Fibroblast of pulmonary artery (primary cell): ENCODE measurements around the gene ADPRM.

Experiments used
- DNase-seq: peaks from one replicate; pipeline ENCODE4 v3.0.0-alpha.2; 2010; ENCODE audit warnings: low read depth
- H3K4me3 ChIP-seq: replicated peaks from 2 replicates; pipeline ENCODE4 v1.5.1; 2011; ENCODE audit warnings: low read depth, mild to moderate bottlenecking, control low read depth, low read length, moderate library complexity
- CTCF ChIP-seq: IDR thresholded peaks from 2 replicates; pipeline ENCODE4 v1.5.1; 2011; ENCODE audit warnings: mild to moderate bottlenecking, control low read depth, low read length, inconsistent platforms; ENCODE audit errors: missing control alignments

ADPRM gene

DNA sequence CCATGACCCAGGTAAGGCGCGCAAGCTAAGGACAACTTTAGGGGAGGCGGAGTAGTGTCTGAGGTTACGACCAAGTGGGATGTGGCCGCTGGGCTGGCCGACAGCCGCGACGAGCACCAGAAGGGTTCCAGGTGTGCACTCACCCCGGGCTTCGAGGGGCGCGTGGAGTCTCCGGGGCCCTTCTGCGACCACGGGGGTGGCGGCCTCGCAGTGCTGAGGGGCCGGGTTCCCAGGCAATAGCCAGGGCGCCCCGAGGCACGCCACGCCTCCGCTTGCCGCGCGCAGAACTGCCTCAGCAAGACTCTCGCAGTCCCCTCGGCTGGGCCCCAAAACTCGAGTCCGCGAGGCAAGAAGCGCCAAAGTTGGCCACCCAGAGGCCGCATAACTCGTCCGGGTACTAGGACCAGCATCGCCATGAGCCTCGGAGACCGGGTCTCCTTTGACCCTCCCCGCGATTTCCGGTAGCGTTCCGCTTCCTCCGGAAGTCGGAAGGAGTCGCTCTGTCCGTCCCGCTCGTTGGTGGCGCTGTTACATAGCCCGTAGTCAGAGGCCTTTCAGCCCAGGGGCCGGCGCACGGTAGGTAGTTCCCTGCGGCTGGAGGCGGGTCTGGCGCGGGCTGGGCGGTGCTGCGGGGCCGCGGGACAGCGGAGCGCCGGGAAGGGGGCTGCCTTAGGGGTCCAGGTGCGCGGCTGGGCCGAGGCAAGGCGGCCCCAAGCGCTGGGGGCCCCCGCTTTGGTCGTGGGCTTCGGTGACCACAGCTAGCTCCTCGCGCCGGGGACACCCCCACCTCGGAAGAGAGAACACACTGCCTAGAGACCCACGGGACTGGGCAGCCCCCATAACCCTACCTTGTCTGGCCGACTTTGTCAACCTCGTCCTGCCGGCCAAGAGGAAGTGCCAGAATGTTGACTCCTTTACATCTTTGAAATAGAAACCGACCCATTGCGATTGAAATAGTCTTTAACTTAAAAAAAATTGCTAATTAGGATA lies at the start of gene ADPRM, which contains the start of gene SCO1:
Gene ADPRM (plus strand): TSS at position 503 of the 990 bp plus-strand sequence. CDS start 7,333 bp downstream, outside the sequence.
Gene SCO1 (minus strand): TSS at position 442 of the 990 bp plus-strand sequence. CDS start 26 bp downstream, at position 416.
- peak; percentile 94 for DNase-seq
- peak within 1 kb of the TSS; percentile 90 for H3K4me3 ChIP-seq
- peak; percentile 36 for TF ChIP-seq CTCF

- no peak for DNase-seq
- H3K4me3 ChIP-seq: no peak overlapping the region
- TF ChIP-seq CTCF: no peak
Measured at GRCh38 chr17:10648381-10648780, 49.0 kb upstream of the ADPRM start.

DNA sequence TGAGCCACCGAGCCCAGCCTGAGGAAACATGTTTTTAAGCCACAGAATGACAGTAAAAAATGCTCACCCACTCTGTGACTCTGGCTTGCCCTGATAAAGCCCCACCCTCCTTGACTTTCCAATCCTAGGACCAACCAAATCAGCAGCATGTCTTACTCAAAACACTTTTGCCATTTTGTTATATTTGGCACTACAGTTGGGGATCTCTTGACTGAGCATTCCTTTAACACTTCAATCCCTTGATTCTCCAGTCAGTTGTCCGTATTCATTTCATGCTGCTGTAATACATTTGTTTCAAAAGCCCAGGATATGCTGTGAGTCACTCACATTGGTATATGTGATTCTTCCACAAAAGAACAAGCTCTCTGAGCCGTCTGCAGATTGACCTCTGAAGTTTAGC lies 48.4 kb upstream of the ADPRM start:
- DNase-seq: peak; percentile 21
- TF ChIP-seq CTCF: no peak

GRCh38 chr17:10649602-10650001 lies 47.8 kb upstream of the ADPRM start:
- H3K4me3 ChIP-seq: no peak overlapping the region
- no peak for TF ChIP-seq CTCF
- no peak for DNase-seq

More for the DNA sequence above, 48.4 kb upstream of the ADPRM start:
- H3K4me3 ChIP-seq: no peak overlapping the region

DNA sequence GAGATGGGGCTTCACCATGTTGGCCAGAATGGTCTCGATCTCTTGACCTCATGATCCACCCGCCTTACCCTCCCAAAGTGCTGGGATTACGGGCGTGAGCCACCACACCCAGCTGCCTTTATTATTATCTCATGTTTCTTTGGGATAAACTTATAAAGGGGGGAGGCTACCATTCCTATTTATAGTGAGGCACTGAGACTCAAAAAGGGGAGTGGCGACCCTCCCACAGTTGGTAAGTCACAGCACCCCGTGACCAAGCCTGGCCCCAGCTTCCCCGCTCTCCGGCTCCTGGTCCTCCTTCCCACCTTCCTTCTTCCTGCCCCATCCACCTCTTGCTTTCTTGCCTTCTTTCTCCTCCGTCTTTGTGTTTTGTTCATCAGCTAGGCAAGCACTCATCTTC lies 45.5 kb upstream of the ADPRM start:
- no peak overlapping the region for H3K4me3 ChIP-seq

GRCh38 chr17:10652984-10653659 lies 44.3 kb upstream of the ADPRM start:
- TF ChIP-seq CTCF: no peak
- peak; percentile 20 for DNase-seq
- H3K4me3 ChIP-seq: no peak overlapping the region

More for the DNA sequence above, 45.5 kb upstream of the ADPRM start:
- TF ChIP-seq CTCF: no peak
- DNase-seq: no peak
